GM23338 (cell line): ENCODE data around the gene SLC17A8. TPM values are rescaled to one million over a fixed set of nuclear protein-coding genes. Genes with fewer than 3 reads are reported as not detected.
A peak's percentile ranks its signal among the peaks of the same experiment; 100 is the strongest.

Experiments
- ATAC-seq: fragments of 200-7000 bp; cut with Tn5 transposase; 3 replicates; pipeline ENCODE4 v1.9.1; 2020
- DNase-seq: peaks from one replicate; pipeline ENCODE4 v3.0.0-alpha.2; 2015; ENCODE audit warnings: low spot score
- H2AFZ ChIP-seq: fragments of 200-600 bp; sonication (generic); 2 replicates; pipeline ENCODE4 v1.8.0; 2016; ENCODE audit warnings: antibody characterized with exemption, mild to moderate bottlenecking, moderate library complexity
- H3F3A ChIP-seq: fragments of 200-600 bp; sonication (generic); replicated peaks from 2 replicates; pipeline ENCODE4 v1.8.0; 2017; ENCODE audit warnings: antibody characterized with exemption, mixed run types, low read depth
- H3K27ac ChIP-seq: fragments of 200-600 bp; sonication (generic); 2 replicates; pipeline ENCODE4 v1.6.1; 2016; ENCODE audit warnings: low read depth
- H3K27me3 ChIP-seq: fragments of 200-600 bp; sonication (generic); 2 replicates; pipeline ENCODE4 v1.8.0; 2016; ENCODE audit warnings: mild to moderate bottlenecking, mixed run types, moderate library complexity; ENCODE audit not compliant: insufficient read depth
- H3K36me3 ChIP-seq: fragments of 200-600 bp; sonication (generic); 2 replicates; pipeline ENCODE4 v1.8.0; 2016; ENCODE audit warnings: mild to moderate bottlenecking; ENCODE audit not compliant: insufficient read depth
- H3K4me1 ChIP-seq: fragments of 200-600 bp; sonication (generic); 2 replicates; pipeline ENCODE4 v1.8.0; 2016; ENCODE audit warnings: mild to moderate bottlenecking, moderate library complexity; ENCODE audit not compliant: insufficient read depth
- H3K4me2 ChIP-seq: fragments of 200-600 bp; sonication (generic); 2 replicates; pipeline ENCODE4 v1.7.1; 2017; ENCODE audit warnings: mixed run types
- H3K4me3 ChIP-seq: fragments of 200-600 bp; sonication (generic); 2 replicates; pipeline ENCODE4 v1.6.1; 2016; ENCODE audit warnings: mixed run types
- H3K79me2 ChIP-seq: fragments of 200-600 bp; sonication (generic); replicated peaks from 2 replicates; pipeline ENCODE4 v1.8.0; 2017; ENCODE audit warnings: mild to moderate bottlenecking; ENCODE audit not compliant: insufficient read depth
- H3K9me2 ChIP-seq: fragments of 200-600 bp; sonication (generic); 2 replicates; pipeline ENCODE4 v1.8.0; 2017; ENCODE audit not compliant: insufficient read depth
- H4K20me1 ChIP-seq: fragments of 200-600 bp; sonication (generic); replicated peaks from 2 replicates; pipeline ENCODE4 v1.8.0; 2017; ENCODE audit warnings: mild to moderate bottlenecking; ENCODE audit not compliant: insufficient read depth
- H3K27ac Mint-ChIP-seq: 2 replicates; pipeline ENCODE4 v1.8.0; 2020; ENCODE audit warnings: inconsistent platforms, mild to moderate bottlenecking, moderate library complexity, mixed read lengths
- H3K27me3 Mint-ChIP-seq: 3 replicates; pipeline ENCODE4 v1.8.0; 2022; ENCODE audit warnings: low read depth, mild to moderate bottlenecking, moderate library complexity, mixed read lengths, inconsistent platforms; ENCODE audit not compliant: insufficient read depth, poor library complexity
- H3K36me3 Mint-ChIP-seq: 3 replicates; pipeline ENCODE4 v1.8.0; 2021; ENCODE audit warnings: low read depth, mild to moderate bottlenecking, inconsistent platforms, moderate library complexity, mixed read lengths
- H3K4me1 Mint-ChIP-seq: 3 replicates; pipeline ENCODE4 v1.8.0; 2020; ENCODE audit warnings: mild to moderate bottlenecking, inconsistent platforms, mixed read lengths
- H3K4me3 Mint-ChIP-seq: 3 replicates; pipeline ENCODE4 v1.8.0; 2021; ENCODE audit warnings: moderate library complexity, mild to moderate bottlenecking, inconsistent platforms, mixed read lengths
- H3K9me3 Mint-ChIP-seq: 3 replicates; pipeline ENCODE4 v1.8.0; 2020; ENCODE audit warnings: moderate library complexity, mild to moderate bottlenecking, inconsistent platforms, mixed read lengths
- CREB1 ChIP-seq: fragments of 250-450 bp; sonication (Bioruptor Pico); IDR thresholded peaks from 2 replicates; pipeline ENCODE4 v1.5.0; 2020; ENCODE audit warnings: low read depth, mild to moderate bottlenecking, moderate library complexity
- EZH2 ChIP-seq: fragments of 200-600 bp; sonication (generic); IDR thresholded peaks from one replicate; pipeline ENCODE4 v1.8.0; 2017; ENCODE audit warnings: antibody characterized with exemption, mild to moderate bottlenecking, low read depth; ENCODE audit not compliant: unreplicated experiment
- EZH2phosphoT487 ChIP-seq: fragments of 200-600 bp; sonication (generic); IDR thresholded peaks from one replicate; pipeline ENCODE4 v1.8.1; 2018; ENCODE audit warnings: antibody characterized with exemption; ENCODE audit not compliant: unreplicated experiment
- NANOG ChIP-seq: IDR thresholded peaks from 2 replicates; pipeline ENCODE4 v1.6.1; 2016; ENCODE audit warnings: antibody characterized with exemption, borderline replicate concordance
- POLR2AphosphoS5 ChIP-seq: IDR thresholded peaks from 2 replicates; pipeline ENCODE4 v1.6.1; 2016; ENCODE audit warnings: antibody characterized with exemption, low read depth
- STAT1 ChIP-seq: IDR thresholded peaks from one replicate; pipeline ENCODE4 v1.6.1; 2016; ENCODE audit warnings: antibody characterized with exemption; ENCODE audit not compliant: unreplicated experiment
- ZNF114 ChIP-seq: fragments of 250-450 bp; sonication (Bioruptor Pico); IDR thresholded peaks from 2 replicates; pipeline ENCODE4 v1.5.0; 2020; ENCODE audit warnings: mild to moderate bottlenecking, moderate library complexity
- ZNF331 ChIP-seq: fragments of 250-450 bp; sonication (Bioruptor Pico); IDR thresholded peaks from 2 replicates; pipeline ENCODE4 v1.5.0; 2020; ENCODE audit warnings: low read depth, mild to moderate bottlenecking, moderate library complexity
- polyA plus RNA-seq: library from polyadenylated mRNA; unstranded; fragments of >200 nt; fragmentation: Nextera tagmentation; extraction: Ambion mirVana; gene quantifications from 2 replicates; pipeline ENCODE4 v1.2.1, GENCODE V29; 2016
- total RNA-seq: library from RNA; depleted of rRNA; stranded (reverse); fragments of >200 nt; shearing (Covaris generic); gene quantifications from 2 replicates; pipeline ENCODE4 v1.2.3, GENCODE V29; 2014
- TF ChIP-seq, protein P1 (sequence below), 2 experiments: fragments of 200-600 bp in 1 of 2; sonication (generic) in 1 of 2; conservative IDR thresholded peaks; 2 replicates each; pipeline versions ENCODE4 v1.5.1 to v1.6.1; 2016 to 2017; ENCODE audit warnings: antibody characterized with exemption in 2 of 2, low read depth in 2 of 2, mild to moderate bottlenecking in 2 of 2, moderate library complexity in 1 of 2
- TF ChIP-seq, protein P2 (sequence below): IDR thresholded peaks from 2 replicates; pipeline ENCODE4 v1.6.1; 2016; ENCODE audit warnings: antibody characterized with exemption
- TF ChIP-seq, protein P3 (sequence below): IDR thresholded peaks from one replicate; pipeline ENCODE4 v1.6.1; 2018; ENCODE audit warnings: antibody characterized with exemption; ENCODE audit not compliant: unreplicated experiment

The SLC17A8 gene
- total and polyA plus RNA-seq, 2 experiments from 2014 or later = 0.05 to 0.24 TPM

DNA sequence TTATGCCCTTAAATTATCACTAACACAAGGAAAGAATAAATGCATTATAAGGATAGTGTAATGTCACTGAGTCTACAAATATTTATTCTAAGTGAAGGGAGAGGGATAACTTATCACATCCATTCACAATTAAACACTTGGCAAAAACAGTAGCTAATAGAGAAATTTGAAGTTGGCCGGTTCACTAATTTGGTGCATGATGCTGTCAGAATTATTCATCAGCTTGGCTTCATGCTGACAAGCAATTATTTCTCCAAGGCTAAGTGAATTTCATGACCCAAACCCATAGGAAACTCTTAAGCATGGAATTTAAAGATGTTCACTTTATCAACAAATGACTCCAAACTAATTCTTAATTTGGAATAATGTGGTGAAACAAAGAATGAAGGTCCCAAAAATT, 91.8 kb downstream of the SLC17A8 start:
- no peaks in the 10 kb centered on the region for H4K20me1 ChIP-seq
- no peaks in the 10 kb centered on the region for H3K36me3 ChIP-seq
- peaks cover 3% of the 10 kb centered on the region for H3K27me3 Mint-ChIP-seq
- DNase-seq = no peak
- H3K27me3 ChIP-seq = no peaks in the 10 kb centered on the region
- no peak overlapping the region for H3K4me3 Mint-ChIP-seq
- ATAC-seq = no peak
- no peak overlapping the region for H3K27ac ChIP-seq
- H3K4me1 Mint-ChIP-seq = peaks cover 10% of the 10 kb centered on the region
- H3K4me2 ChIP-seq = no peak overlapping the region
- no peaks in the 10 kb centered on the region for H3K9me2 ChIP-seq
- no peaks in the 10 kb centered on the region for H3K79me2 ChIP-seq
- no peaks in the 10 kb centered on the region for H3K36me3 Mint-ChIP-seq
- TF ChIP-seq CREB1 (CRISPR knock-in tag) (no peak), ZNF114 (no peak), POLR2AphosphoS5 (no peak), EZH2 (no peak), NANOG (no peak)
- TF ChIP-seq, protein P1, sequence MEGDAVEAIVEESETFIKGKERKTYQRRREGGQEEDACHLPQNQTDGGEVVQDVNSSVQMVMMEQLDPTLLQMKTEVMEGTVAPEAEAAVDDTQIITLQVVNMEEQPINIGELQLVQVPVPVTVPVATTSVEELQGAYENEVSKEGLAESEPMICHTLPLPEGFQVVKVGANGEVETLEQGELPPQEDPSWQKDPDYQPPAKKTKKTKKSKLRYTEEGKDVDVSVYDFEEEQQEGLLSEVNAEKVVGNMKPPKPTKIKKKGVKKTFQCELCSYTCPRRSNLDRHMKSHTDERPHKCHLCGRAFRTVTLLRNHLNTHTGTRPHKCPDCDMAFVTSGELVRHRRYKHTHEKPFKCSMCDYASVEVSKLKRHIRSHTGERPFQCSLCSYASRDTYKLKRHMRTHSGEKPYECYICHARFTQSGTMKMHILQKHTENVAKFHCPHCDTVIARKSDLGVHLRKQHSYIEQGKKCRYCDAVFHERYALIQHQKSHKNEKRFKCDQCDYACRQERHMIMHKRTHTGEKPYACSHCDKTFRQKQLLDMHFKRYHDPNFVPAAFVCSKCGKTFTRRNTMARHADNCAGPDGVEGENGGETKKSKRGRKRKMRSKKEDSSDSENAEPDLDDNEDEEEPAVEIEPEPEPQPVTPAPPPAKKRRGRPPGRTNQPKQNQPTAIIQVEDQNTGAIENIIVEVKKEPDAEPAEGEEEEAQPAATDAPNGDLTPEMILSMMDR (conservative IDR thresholded peaks at IDR 0.05; ENCODE audit: low read depth in 2 of 2) = no peak
- TF ChIP-seq, protein P2, sequence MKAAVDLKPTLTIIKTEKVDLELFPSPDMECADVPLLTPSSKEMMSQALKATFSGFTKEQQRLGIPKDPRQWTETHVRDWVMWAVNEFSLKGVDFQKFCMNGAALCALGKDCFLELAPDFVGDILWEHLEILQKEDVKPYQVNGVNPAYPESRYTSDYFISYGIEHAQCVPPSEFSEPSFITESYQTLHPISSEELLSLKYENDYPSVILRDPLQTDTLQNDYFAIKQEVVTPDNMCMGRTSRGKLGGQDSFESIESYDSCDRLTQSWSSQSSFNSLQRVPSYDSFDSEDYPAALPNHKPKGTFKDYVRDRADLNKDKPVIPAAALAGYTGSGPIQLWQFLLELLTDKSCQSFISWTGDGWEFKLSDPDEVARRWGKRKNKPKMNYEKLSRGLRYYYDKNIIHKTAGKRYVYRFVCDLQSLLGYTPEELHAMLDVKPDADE = no peak
- TF ChIP-seq, protein P3, sequence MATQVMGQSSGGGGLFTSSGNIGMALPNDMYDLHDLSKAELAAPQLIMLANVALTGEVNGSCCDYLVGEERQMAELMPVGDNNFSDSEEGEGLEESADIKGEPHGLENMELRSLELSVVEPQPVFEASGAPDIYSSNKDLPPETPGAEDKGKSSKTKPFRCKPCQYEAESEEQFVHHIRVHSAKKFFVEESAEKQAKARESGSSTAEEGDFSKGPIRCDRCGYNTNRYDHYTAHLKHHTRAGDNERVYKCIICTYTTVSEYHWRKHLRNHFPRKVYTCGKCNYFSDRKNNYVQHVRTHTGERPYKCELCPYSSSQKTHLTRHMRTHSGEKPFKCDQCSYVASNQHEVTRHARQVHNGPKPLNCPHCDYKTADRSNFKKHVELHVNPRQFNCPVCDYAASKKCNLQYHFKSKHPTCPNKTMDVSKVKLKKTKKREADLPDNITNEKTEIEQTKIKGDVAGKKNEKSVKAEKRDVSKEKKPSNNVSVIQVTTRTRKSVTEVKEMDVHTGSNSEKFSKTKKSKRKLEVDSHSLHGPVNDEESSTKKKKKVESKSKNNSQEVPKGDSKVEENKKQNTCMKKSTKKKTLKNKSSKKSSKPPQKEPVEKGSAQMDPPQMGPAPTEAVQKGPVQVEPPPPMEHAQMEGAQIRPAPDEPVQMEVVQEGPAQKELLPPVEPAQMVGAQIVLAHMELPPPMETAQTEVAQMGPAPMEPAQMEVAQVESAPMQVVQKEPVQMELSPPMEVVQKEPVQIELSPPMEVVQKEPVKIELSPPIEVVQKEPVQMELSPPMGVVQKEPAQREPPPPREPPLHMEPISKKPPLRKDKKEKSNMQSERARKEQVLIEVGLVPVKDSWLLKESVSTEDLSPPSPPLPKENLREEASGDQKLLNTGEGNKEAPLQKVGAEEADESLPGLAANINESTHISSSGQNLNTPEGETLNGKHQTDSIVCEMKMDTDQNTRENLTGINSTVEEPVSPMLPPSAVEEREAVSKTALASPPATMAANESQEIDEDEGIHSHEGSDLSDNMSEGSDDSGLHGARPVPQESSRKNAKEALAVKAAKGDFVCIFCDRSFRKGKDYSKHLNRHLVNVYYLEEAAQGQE = no peak
- H3K4me1 ChIP-seq = no peaks in the 10 kb centered on the region; the same call in 1 of the 2 replicates
- H3F3A ChIP-seq = no peaks in the 10 kb centered on the region
- no peak overlapping the region for H2AFZ ChIP-seq
- no peaks in the 10 kb centered on the region for H3K9me3 Mint-ChIP-seq
- H3K4me3 ChIP-seq = no peak overlapping the region
- no peak overlapping the region for H3K27ac Mint-ChIP-seq

DNA sequence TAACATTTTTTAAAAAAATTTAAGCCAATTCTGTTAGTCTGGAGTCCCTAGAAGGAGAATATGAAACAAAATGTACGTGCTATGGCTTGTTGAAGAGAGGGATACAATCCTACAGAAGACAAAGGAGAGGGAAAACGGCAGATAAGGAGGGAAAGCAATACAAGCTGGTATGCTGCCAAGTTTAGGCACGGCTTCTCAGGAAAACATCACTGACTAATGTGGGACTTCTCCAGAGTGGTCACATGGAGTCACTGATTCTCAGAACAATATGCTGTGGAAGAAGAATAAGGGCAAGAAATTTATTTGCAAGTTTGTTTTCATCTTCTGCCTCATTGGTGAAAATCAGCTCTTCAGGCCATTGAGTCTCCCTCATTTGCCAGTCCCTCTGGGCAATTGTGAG, 93.9 kb downstream of the SLC17A8 start:
- ATAC-seq (no peak), DNase-seq (no peak)
- H3K36me3 Mint-ChIP-seq = no peaks in the 10 kb centered on the region
- H3K9me3 Mint-ChIP-seq = no peaks in the 10 kb centered on the region
- H3K36me3 ChIP-seq = no peaks in the 10 kb centered on the region
- no peak overlapping the region for H3K4me3 ChIP-seq
- H3K4me2 ChIP-seq = no peak overlapping the region
- peaks cover 10% of the 10 kb centered on the region for H3K4me1 Mint-ChIP-seq
- H3F3A ChIP-seq = no peaks in the 10 kb centered on the region
- no peak overlapping the region for H3K27ac Mint-ChIP-seq
- H3K27me3 Mint-ChIP-seq = peaks cover 3% of the 10 kb centered on the region
- H2AFZ ChIP-seq = peak overlapping the region; percentile 11; the same call in 1 of the 2 replicates
- H3K27me3 ChIP-seq = no peaks in the 10 kb centered on the region
- no peak overlapping the region for H3K27ac ChIP-seq
- H3K9me2 ChIP-seq = no peaks in the 10 kb centered on the region; the same call in 1 of the 2 replicates
- no peaks in the 10 kb centered on the region for H3K79me2 ChIP-seq
- H3K4me3 Mint-ChIP-seq = no peak overlapping the region
- H3K4me1 ChIP-seq = no peaks in the 10 kb centered on the region; the same call in 1 of the 2 replicates
- H4K20me1 ChIP-seq = no peaks in the 10 kb centered on the region
- TF ChIP-seq EZH2 (no peak), EZH2phosphoT487 (no peak), NANOG (no peak), STAT1 (no peak), ZNF331 (CRISPR knock-in tag) (no peak)
